Measurements from ENCODE around the gene LRFN2.

The LRFN2 gene

GRCh38 chr6:40569162-40569910, 17.8 kb downstream of the LRFN2 start:
- Mint-ChIP-seq H3K36me3 (no peaks in the 10 kb centered on the region), H3K27ac (no peak overlapping the region), H3K4me1 (ENCODE audit: low read depth) (no peaks in the 10 kb centered on the region), H3K9me3 (ENCODE audit: low read depth) (no peaks in the 10 kb centered on the region), H3K27me3 (no peaks in the 10 kb centered on the region), H3K4me3 (no peak overlapping the region)

GRCh38 chr6:40568062-40568708, 19.0 kb downstream of the LRFN2 start:
- no peak overlapping the region for H3K4me3 Mint-ChIP-seq
- no peak overlapping the region for H3K27ac Mint-ChIP-seq
- H3K27me3 Mint-ChIP-seq = no peaks in the 10 kb centered on the region
- H3K4me1 Mint-ChIP-seq (ENCODE audit: low read depth) = no peaks in the 10 kb centered on the region
- no peaks in the 10 kb centered on the region for H3K36me3 Mint-ChIP-seq
- H3K9me3 Mint-ChIP-seq (ENCODE audit: low read depth) = no peaks in the 10 kb centered on the region

- H3K36me3 Mint-ChIP-seq = no peaks in the 10 kb centered on the region
- no peak overlapping the region for H3K27ac Mint-ChIP-seq
- H3K4me1 Mint-ChIP-seq (ENCODE audit: low read depth) = no peaks in the 10 kb centered on the region
- peaks cover 3% of the 10 kb centered on the region for H3K27me3 Mint-ChIP-seq
- no peaks in the 10 kb centered on the region for H3K9me3 Mint-ChIP-seq (ENCODE audit: low read depth)
- no peak overlapping the region for H3K4me3 Mint-ChIP-seq
Observed at GRCh38 chr6:40563111-40563510, 24.1 kb downstream of the LRFN2 start.

GRCh38 chr6:40559056-40559455, 28.1 kb downstream of the LRFN2 start:
- peaks cover 3% of the 10 kb centered on the region for H3K27me3 Mint-ChIP-seq
- no peak overlapping the region for H3K4me3 Mint-ChIP-seq
- no peaks in the 10 kb centered on the region for H3K9me3 Mint-ChIP-seq (ENCODE audit: low read depth)
- no peaks in the 10 kb centered on the region for H3K36me3 Mint-ChIP-seq
- no peaks in the 10 kb centered on the region for H3K4me1 Mint-ChIP-seq (ENCODE audit: low read depth)
- no peak overlapping the region for H3K27ac Mint-ChIP-seq

GRCh38 chr6:40558102-40558501, 29.1 kb downstream of the LRFN2 start:
- no peaks in the 10 kb centered on the region for H3K9me3 Mint-ChIP-seq (ENCODE audit: low read depth)
- peaks cover 3% of the 10 kb centered on the region for H3K27me3 Mint-ChIP-seq
- H3K36me3 Mint-ChIP-seq = no peaks in the 10 kb centered on the region
- no peaks in the 10 kb centered on the region for H3K4me1 Mint-ChIP-seq (ENCODE audit: low read depth)
- no peak overlapping the region for H3K27ac Mint-ChIP-seq
- no peak overlapping the region for H3K4me3 Mint-ChIP-seq

GRCh38 chr6:40556881-40557280, 30.3 kb downstream of the LRFN2 start:
- Mint-ChIP-seq H3K27me3 (peaks cover 3% of the 10 kb centered on the region), H3K36me3 (no peaks in the 10 kb centered on the region), H3K4me3 (no peak overlapping the region), H3K27ac (no peak overlapping the region), H3K4me1 (ENCODE audit: low read depth) (no peaks in the 10 kb centered on the region), H3K9me3 (ENCODE audit: low read depth) (no peaks in the 10 kb centered on the region)

GRCh38 chr6:40556023-40556422, 31.1 kb downstream of the LRFN2 start:
- H3K36me3 Mint-ChIP-seq = no peaks in the 10 kb centered on the region
- H3K4me1 Mint-ChIP-seq (ENCODE audit: low read depth) = no peaks in the 10 kb centered on the region
- H3K9me3 Mint-ChIP-seq (ENCODE audit: low read depth) = no peaks in the 10 kb centered on the region
- peaks cover 3% of the 10 kb centered on the region for H3K27me3 Mint-ChIP-seq
- H3K27ac Mint-ChIP-seq = no peak overlapping the region
- H3K4me3 Mint-ChIP-seq = no peak overlapping the region

- H3K27me3 Mint-ChIP-seq = peaks cover 3% of the 10 kb centered on the region
- H3K4me3 Mint-ChIP-seq = no peak overlapping the region
- no peak overlapping the region for H3K27ac Mint-ChIP-seq
- no peaks in the 10 kb centered on the region for H3K4me1 Mint-ChIP-seq (ENCODE audit: low read depth)
- no peaks in the 10 kb centered on the region for H3K36me3 Mint-ChIP-seq
- no peaks in the 10 kb centered on the region for H3K9me3 Mint-ChIP-seq (ENCODE audit: low read depth)
Observed at GRCh38 chr6:40555092-40555491, 32.1 kb downstream of the LRFN2 start.

GRCh38 chr6:40552941-40553340, 34.2 kb downstream of the LRFN2 start:
- no peak overlapping the region for H3K27ac Mint-ChIP-seq
- H3K9me3 Mint-ChIP-seq (ENCODE audit: low read depth) = no peaks in the 10 kb centered on the region
- H3K4me1 Mint-ChIP-seq (ENCODE audit: low read depth) = no peaks in the 10 kb centered on the region
- H3K4me3 Mint-ChIP-seq = no peak overlapping the region
- no peaks in the 10 kb centered on the region for H3K36me3 Mint-ChIP-seq
- H3K27me3 Mint-ChIP-seq = no peaks in the 10 kb centered on the region

- no peaks in the 10 kb centered on the region for H3K27me3 Mint-ChIP-seq
- no peaks in the 10 kb centered on the region for H3K36me3 Mint-ChIP-seq
- H3K4me1 Mint-ChIP-seq (ENCODE audit: low read depth) = no peaks in the 10 kb centered on the region
- H3K27ac Mint-ChIP-seq = no peak overlapping the region
- no peaks in the 10 kb centered on the region for H3K9me3 Mint-ChIP-seq (ENCODE audit: low read depth)
- no peak overlapping the region for H3K4me3 Mint-ChIP-seq
Observed at GRCh38 chr6:40551966-40552505, 35.1 kb downstream of the LRFN2 start.

GRCh38 chr6:40550202-40551101, 36.7 kb downstream of the LRFN2 start:
- H3K9me3 Mint-ChIP-seq (ENCODE audit: low read depth) = no peaks in the 10 kb centered on the region
- H3K27ac Mint-ChIP-seq = no peak overlapping the region
- no peak overlapping the region for H3K4me3 Mint-ChIP-seq

GRCh38 chr6:40545954-40546353, 41.2 kb downstream of the LRFN2 start:
- Mint-ChIP-seq H3K9me3 (ENCODE audit: low read depth) (no peaks in the 10 kb centered on the region), H3K27me3 (no peaks in the 10 kb centered on the region), H3K36me3 (no peaks in the 10 kb centered on the region), H3K4me3 (no peak overlapping the region), H3K27ac (no peak overlapping the region), H3K4me1 (ENCODE audit: low read depth) (no peaks in the 10 kb centered on the region)

More at GRCh38 chr6:40550202-40551101, 36.7 kb downstream of the LRFN2 start:
- no peaks in the 10 kb centered on the region for H3K4me1 Mint-ChIP-seq (ENCODE audit: low read depth)
- no peaks in the 10 kb centered on the region for H3K36me3 Mint-ChIP-seq
- H3K27me3 Mint-ChIP-seq = no peaks in the 10 kb centered on the region

GRCh38 chr6:40543776-40544175, 43.4 kb downstream of the LRFN2 start:
- no peaks in the 10 kb centered on the region for H3K4me1 Mint-ChIP-seq (ENCODE audit: low read depth)
- H3K27ac Mint-ChIP-seq = no peak overlapping the region
- no peaks in the 10 kb centered on the region for H3K36me3 Mint-ChIP-seq
- H3K9me3 Mint-ChIP-seq (ENCODE audit: low read depth) = no peaks in the 10 kb centered on the region
- no peak overlapping the region for H3K4me3 Mint-ChIP-seq
- no peaks in the 10 kb centered on the region for H3K27me3 Mint-ChIP-seq

GRCh38 chr6:40543146-40543545, 44.0 kb downstream of the LRFN2 start:
- Mint-ChIP-seq H3K4me3 (no peak overlapping the region), H3K9me3 (ENCODE audit: low read depth) (no peaks in the 10 kb centered on the region), H3K27ac (no peak overlapping the region), H3K4me1 (ENCODE audit: low read depth) (no peaks in the 10 kb centered on the region), H3K36me3 (no peaks in the 10 kb centered on the region), H3K27me3 (no peaks in the 10 kb centered on the region)

All from activated naive CD8-positive, alpha-beta T cell (primary cell).